Endothelial cell (in vitro differentiated cells): ENCODE measurements around the gene OAF. TPM values are rescaled to one million over a fixed set of nuclear protein-coding genes. Genes with fewer than 3 reads are reported as not detected.

ENCODE experiments used
- DNase-seq: peaks from one replicate; pipeline ENCODE4 v3.0.0; 2021; ENCODE audit warnings: low spot score
- H3K27ac Mint-ChIP-seq: one replicate; pipeline ENCODE4 v1.8.0; 2021; ENCODE audit warnings: mixed read lengths, inconsistent platforms; ENCODE audit not compliant: unreplicated experiment
- H3K27me3 Mint-ChIP-seq: one replicate; pipeline ENCODE4 v1.8.0; 2021; ENCODE audit warnings: mild to moderate bottlenecking, moderate library complexity, mixed read lengths, inconsistent platforms; ENCODE audit not compliant: unreplicated experiment
- H3K36me3 Mint-ChIP-seq: one replicate; pipeline ENCODE4 v1.8.0; 2021; ENCODE audit warnings: mild to moderate bottlenecking, low read depth, mixed read lengths, inconsistent platforms; ENCODE audit not compliant: unreplicated experiment
- H3K4me1 Mint-ChIP-seq: one replicate; pipeline ENCODE4 v1.8.0; 2021; ENCODE audit warnings: mild to moderate bottlenecking, mixed read lengths, inconsistent platforms; ENCODE audit not compliant: unreplicated experiment
- H3K4me3 Mint-ChIP-seq: one replicate; pipeline ENCODE4 v1.8.0; 2021; ENCODE audit warnings: mild to moderate bottlenecking, mixed read lengths, inconsistent platforms; ENCODE audit not compliant: unreplicated experiment
- H3K9me3 Mint-ChIP-seq: one replicate; pipeline ENCODE4 v1.8.0; 2021; ENCODE audit warnings: mixed read lengths, inconsistent platforms; ENCODE audit not compliant: unreplicated experiment
- total RNA-seq: library from RNA; stranded (reverse); fragmentation: NEBNext Ultra II Directional; extraction: Animal tissue kit (Norgen Biotek cat#: 25700); gene quantifications from one replicate; pipeline ENCODE4 v1.2.1, GENCODE V29; 2021; ENCODE audit not compliant: unreplicated experiment
- TF ChIP-seq, protein P1 (sequence below): fragments of 200-600 bp; sonication (generic); IDR thresholded peaks from one replicate; pipeline ENCODE4 v1.5.0; 2021; ENCODE audit warnings: antibody characterized with exemption; ENCODE audit not compliant: unreplicated experiment

The OAF gene
- total RNA-seq, 1 donor from 2014 or later: 15.5 TPM

DNA sequence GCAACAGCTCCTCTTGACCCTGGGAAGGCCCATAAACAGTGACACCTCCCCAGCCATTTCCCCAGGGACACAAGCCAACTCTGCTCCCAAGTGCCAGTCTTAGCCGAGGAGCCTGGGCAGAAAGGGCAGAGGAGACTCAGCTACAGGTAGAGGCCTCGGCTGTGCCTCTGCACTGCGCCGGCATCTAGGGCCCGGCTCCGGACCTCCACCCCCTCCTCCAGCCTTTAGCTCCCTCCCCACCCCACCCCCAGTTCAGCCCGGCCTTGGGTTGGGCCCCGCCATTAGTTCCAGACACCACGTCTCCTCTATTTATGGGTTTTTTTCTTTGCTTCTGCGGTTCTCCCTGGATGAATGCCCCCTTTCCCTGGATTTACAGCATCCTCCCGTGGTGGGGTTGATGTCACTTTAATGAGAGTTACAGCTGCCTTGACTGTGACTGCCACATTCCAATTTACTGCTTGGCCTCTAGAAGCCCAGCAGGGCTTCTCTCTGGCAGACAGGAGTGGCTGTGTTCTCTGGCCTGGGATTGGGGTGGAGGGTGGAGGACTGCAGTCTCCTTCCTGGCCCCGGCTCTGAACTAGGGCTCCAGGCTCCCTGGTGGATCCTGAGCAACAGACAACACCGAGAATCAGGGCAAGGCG is 13.5 kb upstream of the OAF start:
- TF ChIP-seq, protein P1, sequence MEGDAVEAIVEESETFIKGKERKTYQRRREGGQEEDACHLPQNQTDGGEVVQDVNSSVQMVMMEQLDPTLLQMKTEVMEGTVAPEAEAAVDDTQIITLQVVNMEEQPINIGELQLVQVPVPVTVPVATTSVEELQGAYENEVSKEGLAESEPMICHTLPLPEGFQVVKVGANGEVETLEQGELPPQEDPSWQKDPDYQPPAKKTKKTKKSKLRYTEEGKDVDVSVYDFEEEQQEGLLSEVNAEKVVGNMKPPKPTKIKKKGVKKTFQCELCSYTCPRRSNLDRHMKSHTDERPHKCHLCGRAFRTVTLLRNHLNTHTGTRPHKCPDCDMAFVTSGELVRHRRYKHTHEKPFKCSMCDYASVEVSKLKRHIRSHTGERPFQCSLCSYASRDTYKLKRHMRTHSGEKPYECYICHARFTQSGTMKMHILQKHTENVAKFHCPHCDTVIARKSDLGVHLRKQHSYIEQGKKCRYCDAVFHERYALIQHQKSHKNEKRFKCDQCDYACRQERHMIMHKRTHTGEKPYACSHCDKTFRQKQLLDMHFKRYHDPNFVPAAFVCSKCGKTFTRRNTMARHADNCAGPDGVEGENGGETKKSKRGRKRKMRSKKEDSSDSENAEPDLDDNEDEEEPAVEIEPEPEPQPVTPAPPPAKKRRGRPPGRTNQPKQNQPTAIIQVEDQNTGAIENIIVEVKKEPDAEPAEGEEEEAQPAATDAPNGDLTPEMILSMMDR: no peak
- Mint-ChIP-seq H3K4me3 (no peak overlapping the region), H3K27ac (no peak overlapping the region), H3K27me3 (no peaks in the 10 kb centered on the region), H3K4me1 (peaks cover 8% of the 10 kb centered on the region), H3K36me3 (no peaks in the 10 kb centered on the region), H3K9me3 (no peaks in the 10 kb centered on the region)
- DNase-seq: no peak

DNA sequence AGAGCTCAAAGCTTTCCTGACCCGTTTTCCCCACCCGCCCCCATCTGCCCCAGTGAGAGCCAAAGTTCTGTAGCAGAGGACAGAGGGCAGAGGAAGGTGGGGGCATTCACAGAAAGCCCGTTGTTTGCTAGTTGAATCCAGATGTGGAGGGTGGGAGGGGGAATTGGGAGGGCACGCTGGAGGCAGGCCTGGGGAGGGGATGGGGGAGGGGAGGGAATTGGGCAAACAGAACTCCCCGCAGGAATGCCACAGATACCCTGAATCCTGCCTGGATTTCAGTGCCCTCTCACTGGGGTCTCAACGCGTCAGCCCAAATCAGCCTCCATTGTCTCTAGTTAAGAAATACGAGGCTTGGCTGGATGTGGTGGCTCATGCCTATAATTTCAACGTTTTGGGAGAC is 12.9 kb upstream of the OAF start:
- no peaks in the 10 kb centered on the region for H3K36me3 Mint-ChIP-seq
- TF ChIP-seq, protein P1: no peak
- H3K4me3 Mint-ChIP-seq: no peak overlapping the region
- no peaks in the 10 kb centered on the region for H3K27me3 Mint-ChIP-seq
- no peaks in the 10 kb centered on the region for H3K9me3 Mint-ChIP-seq
- no peak for DNase-seq
- no peak overlapping the region for H3K27ac Mint-ChIP-seq
- H3K4me1 Mint-ChIP-seq: peaks cover 8% of the 10 kb centered on the region

DNA sequence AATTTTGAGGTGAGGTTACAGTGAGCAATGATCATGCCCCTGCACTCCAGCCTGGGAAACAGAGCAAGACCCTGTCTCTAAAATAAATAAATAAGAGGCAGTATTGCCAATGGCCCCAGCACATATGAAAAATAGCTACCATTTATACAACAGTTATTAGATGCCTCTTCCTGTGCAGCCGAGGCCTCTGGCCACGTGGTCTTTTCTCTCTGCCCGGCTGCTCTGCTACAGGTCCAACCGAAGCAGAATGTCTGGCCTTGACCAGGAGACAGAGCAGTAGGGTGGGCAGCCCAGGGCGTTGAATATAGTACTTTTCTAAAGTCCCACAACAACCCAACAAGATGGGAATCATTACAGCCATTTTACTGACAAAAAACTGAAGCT is 12.4 kb upstream of the OAF start:
- H3K27me3 Mint-ChIP-seq: no peaks in the 10 kb centered on the region

DNA sequence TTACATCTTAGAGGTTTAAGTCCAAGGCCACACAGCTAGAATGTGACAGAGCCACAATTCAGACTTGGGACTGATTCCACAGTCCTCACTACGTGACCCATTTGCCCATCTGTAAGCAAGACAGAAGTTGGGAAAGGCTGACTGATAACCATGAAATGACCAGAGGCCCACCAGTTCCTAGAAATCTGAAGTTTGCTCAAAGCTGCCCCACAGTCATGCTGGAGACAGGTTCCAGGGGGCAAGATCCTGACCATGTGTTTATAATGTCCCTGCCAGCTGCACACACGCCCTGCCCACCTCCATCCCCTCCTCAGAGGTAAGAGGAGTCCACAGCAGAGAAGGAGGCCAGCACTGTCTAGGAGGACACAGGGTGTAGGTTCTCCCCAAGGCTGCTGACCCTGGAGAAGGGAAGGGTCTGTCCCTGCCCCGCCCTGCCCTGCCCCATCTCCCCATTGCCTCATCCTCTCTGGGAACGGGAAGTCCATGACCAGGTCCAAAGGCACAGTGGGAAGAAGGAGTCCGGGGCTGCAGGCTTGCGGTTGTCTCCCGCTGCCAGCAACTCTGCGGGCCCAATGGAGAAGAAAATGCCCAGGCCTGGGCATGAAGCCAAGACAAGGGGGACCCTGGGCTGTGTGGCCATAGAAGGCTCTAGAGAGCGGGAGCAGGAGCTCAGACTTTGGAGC is 11.9 kb upstream of the OAF start:
- peaks cover 8% of the 10 kb centered on the region for H3K4me1 Mint-ChIP-seq
- no peaks in the 10 kb centered on the region for H3K9me3 Mint-ChIP-seq
- H3K27ac Mint-ChIP-seq: no peak overlapping the region
- no peak overlapping the region for H3K4me3 Mint-ChIP-seq
- no peaks in the 10 kb centered on the region for H3K36me3 Mint-ChIP-seq
- no peak for DNase-seq
- TF ChIP-seq, protein P1: no peak
- no peaks in the 10 kb centered on the region for H3K27me3 Mint-ChIP-seq

More for the DNA sequence above, 12.4 kb upstream of the OAF start:
- TF ChIP-seq, protein P1: no peak
- Mint-ChIP-seq H3K4me3 (no peak overlapping the region), H3K4me1 (peaks cover 8% of the 10 kb centered on the region), H3K9me3 (no peaks in the 10 kb centered on the region), H3K36me3 (no peaks in the 10 kb centered on the region), H3K27ac (no peak overlapping the region)
- DNase-seq: no peak

DNA sequence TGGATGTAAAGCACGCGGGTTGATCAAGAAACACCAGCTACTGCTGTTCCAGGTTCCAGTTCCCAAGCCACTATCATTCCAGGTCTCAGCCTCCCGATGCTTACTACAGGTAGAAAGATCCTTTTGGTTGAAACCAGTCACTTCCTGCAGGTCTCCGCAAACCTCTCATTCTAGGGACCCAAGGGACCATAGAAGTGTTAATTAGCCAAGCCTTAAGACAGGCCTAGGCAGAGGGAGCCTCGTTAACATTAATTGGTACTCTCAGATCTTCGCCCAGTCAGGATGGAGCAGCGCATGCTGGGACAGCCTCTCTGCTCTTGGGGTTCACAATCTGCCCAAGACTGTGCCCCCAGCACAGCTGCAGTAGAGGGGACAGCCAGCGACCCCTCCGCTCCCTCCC is 11.2 kb upstream of the OAF start:
- no peaks in the 10 kb centered on the region for H3K9me3 Mint-ChIP-seq
- H3K4me3 Mint-ChIP-seq: no peak overlapping the region
- H3K4me1 Mint-ChIP-seq: peaks cover 8% of the 10 kb centered on the region
- H3K27me3 Mint-ChIP-seq: no peaks in the 10 kb centered on the region
- H3K36me3 Mint-ChIP-seq: no peaks in the 10 kb centered on the region
- DNase-seq: no peak
- TF ChIP-seq, protein P1: no peak
- H3K27ac Mint-ChIP-seq: no peak overlapping the region
